OCI-M1 (cell line): Measurements from ENCODE around the gene CDH12.
A peak's percentile ranks its signal among the peaks of the same experiment; 100 is the strongest.
"Not testable (repeated sequence)": the region's sequence is repeated elsewhere in the genome, so short reads cannot be mapped to it uniquely, and the experiment has no call there.

Experiments
- DNase-seq: peaks from one replicate; lab custom pipeline; 2025; lab: John Stamatoyannopoulos, UW

The CDH12 gene

DNA sequence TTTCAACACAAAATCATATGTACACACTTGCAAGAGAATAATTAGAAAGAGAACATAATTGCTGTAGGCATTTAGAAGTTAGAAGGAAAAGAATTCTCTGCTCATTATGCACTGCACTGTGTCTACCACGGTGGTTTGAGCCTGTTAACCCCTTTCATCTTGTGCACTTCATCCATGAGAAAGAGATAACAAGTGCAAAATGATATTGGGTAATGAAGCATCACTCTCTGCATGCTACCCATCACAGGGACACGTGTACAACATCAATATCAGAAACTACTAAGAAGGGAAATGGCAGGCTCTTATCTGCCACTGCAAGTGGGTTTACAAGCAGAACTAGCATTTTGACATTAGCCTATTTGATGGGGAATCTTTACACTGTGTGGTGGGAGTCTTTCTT is 202.6 kb downstream of the CDH12 start:
- DNase-seq = no peak

DNA sequence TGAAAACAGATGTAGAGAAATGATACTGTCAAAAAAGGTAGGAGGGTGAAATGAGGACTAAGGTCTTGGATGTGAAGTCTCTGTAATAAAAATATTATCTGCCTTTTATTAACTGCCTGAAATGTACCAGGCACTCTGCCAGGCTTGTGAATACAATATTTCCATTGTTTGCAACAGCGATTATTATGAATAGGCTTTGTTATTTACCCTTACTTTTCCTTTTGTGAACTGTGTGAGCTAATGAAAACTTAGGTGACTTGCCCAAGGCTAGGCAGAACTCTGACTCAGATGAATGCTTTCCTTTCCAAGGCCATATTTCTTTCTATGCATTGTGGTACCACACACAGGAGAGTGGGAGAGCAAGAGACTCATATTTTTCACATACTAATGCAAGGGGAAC is 204.1 kb downstream of the CDH12 start:
- DNase-seq = no peak

DNA sequence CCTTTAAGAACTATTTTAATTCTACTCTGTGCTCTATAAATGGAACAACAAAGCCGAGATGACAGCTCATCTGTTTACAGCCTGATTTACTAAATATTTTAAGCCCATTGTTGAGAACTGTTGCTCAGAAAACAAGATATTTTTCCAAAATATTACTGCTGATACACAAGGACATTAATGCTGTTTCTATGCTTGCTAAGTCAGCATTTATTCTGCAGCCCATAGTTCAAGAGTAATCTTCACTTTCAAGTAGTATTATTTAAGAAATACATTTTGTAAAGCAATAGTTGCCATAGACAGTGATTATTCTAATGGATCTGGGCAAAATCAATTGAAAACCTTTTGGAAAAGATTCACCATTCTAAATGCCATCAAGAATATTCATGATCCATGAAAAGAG is 208.3 kb downstream of the CDH12 start:
- no peak for DNase-seq

DNA sequence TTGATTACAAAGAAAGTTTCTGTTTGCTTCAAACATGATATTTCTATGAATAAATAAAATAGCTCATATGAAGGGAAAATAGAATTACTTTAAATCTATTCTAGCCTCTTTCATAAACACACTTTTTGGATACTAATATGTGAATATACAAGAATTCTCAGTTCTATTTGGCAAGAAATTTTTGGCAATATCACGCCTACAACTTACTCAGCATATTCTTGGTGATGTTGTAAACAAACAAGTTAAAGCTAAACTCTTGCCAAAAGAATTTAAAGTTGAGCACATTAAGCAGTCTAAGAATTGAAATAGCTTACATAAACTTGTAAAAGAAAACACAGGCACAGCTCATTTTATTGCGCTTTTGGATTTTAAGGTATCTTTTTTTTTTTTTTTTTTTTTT is 209.8 kb downstream of the CDH12 start:
- no peak for DNase-seq

DNA sequence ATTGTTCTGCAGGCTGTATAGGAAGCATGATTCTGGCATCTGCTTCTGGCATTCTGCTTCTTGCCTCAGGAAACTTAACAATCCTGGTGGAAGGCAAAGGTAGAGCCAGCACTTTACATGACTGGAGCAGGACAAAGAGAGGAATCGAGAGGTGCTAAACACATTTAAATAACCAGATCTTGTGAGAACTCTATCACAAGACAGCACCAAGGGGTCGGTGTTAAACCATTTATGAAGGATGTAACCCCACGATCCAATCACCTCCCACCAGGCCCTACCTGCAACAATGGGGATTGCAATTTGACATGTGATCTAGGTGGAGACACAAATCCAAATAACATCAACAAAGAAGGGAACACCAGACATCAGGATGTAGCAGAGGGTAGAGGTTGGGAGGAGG is 221.5 kb downstream of the CDH12 start:
- DNase-seq = no peak

DNA sequence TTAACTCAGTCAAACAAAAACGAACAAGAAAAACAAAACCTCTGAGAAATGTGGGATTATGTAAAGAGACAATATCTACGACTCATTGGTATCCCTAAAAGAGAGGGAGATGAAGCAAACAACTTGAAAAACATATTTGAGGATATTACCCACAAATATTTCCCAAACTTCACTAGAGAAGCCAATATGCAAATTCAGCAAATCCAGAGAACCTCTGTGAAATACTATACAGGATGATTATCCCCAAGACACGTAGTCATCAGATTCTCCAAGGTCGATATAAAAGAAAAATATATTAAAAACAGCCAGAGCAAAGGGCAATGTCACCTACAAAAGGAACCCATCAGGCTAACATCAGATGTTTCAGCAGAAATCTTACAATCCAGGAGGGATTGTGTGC is 226.1 kb downstream of the CDH12 start:
- DNase-seq = no peak

DNA sequence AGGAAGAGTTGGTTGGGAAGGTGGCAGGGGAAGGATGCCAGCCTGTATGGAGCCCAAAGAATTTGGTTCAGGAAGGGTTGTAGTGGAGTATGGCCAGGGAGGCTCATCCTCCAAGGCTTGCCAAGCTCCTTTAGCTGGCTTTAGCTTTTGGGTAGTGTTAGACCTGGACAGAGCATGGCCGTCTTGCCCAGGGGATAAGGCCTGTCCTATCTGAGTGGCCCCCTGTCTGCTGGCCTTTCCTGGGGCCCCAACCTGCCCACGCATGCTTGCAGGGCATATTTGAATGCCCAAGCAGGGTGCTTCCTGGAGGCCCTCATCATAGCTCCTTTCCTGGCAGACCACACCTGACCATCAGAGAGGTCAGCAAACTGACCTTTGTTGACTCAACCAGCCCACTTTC is 227.7 kb downstream of the CDH12 start:
- DNase-seq = no peak

DNA sequence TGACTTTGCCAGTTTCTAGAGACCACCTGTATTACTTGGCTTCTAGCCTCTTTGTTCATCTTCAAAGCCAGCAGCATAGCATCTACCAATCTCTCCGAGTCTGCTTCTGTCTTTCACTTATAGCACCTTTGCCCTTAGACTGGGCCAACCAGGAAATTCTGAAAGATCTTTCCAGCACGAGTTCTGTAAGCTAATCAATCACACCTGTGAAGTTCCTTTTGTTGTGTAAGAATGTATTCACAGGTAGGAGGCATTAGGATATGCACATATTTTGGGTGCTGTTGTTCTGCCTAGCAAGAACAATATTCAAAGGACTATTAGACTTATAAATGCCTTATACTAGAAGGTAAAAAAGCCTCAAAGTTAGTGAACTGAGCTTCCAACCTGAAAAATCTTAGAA is 232.1 kb downstream of the CDH12 start:
- DNase-seq = no peak

DNA sequence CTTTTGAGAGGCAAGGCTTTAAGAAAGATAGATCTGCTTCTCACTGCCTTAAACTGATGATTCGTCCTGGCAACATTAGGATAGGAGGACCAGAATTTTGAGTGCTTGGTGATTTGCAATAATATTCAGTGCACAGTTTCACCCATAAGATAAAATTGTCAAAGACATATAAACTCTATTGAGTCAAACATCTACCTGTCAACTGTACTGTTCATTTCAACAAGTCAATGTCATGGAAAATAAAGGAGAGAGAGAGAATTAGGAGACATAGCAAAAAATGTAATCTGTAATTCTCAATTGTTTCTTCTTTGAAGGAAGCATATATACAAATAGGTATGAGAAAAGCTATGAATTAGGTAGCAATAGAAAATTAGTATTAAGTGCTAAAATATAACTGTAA is 237.2 kb downstream of the CDH12 start:
- DNase-seq = no peak

DNA sequence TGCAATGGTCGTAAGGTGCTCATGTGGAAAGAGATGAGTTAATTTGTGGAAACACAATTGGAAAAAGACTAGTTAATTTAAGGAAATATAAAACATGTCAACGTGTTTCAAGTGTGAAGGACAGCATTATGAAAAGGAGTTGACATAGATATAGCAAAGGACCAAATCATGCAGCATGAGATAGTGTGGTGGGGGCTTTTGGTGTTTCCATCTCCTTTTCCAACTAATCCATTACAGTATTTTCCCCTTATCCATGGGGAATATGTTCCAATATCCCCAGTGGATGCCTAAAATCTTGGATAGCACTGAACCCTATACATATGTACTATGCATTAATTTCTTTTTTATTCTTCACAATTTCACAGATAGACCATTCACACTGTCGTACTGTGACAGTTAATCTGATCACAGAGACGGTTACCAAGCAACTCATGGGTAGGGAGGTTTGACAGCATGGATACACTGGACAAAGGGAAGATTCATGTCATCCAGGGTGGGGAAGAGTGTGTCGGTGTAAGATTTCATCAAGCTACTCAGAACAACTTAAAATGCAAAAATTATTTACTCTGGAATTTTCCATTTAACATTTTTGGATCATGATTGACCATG is 238.6 kb downstream of the CDH12 start:
- DNase-seq = no peak

DNA sequence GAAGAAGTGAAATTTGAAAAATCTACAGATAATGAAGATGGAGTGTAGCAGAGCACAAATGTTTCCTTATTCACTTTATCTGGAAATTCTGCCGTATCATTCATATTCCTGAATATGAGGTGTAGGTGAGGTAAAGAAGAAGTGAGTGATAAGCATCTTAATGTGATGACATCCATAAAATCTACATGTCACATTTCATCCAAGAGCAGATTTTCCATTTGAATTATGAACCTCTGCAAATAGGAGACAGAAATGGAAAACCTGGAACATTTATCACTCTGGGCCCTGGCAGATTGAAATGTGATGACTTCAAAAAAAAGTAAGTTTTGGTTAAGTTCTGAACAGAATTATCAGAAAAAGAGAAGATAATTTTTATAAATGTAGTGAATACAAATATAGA is 240.2 kb downstream of the CDH12 start:
- DNase-seq = no peak

DNA sequence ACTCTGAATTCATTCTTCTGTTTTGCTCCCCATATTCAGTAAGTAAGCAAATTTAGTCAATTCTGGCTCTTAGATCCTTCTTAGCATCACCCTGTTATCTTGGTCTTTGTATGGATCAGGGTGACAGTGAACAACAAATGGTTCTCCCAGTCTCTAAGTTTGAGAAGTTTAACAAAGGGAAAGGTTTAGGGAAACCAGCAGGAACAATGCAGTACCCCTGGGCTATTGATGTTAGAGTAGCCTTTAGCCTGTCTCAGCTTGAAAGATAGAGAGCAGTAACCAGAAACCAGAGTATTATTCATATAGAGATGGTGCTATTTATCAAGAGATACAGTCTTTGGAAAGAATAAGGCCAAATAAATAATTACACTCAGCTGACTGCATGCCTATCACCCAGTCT is 241.8 kb downstream of the CDH12 start:
- DNase-seq = no peak

DNA sequence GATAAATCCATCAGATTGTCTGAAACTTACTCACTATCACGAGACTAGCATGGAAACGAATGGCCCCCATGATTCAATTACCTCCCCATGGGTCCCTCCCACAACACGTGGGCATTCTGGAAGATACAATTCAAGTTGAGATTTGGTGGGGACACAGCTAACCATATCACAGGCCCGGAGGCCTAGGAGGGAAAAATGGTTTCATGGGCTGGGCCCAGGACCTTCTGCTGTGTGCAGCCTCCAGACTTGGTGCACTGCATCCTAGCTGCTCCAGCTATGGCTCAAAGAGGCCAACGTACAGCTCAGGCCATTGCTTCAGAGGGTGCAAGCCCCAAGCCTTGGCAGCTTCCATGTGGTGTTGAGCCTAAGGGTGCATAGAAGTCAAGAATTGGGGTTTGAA is 245.6 kb downstream of the CDH12 start:
- DNase-seq = not testable (repeated sequence)

DNA sequence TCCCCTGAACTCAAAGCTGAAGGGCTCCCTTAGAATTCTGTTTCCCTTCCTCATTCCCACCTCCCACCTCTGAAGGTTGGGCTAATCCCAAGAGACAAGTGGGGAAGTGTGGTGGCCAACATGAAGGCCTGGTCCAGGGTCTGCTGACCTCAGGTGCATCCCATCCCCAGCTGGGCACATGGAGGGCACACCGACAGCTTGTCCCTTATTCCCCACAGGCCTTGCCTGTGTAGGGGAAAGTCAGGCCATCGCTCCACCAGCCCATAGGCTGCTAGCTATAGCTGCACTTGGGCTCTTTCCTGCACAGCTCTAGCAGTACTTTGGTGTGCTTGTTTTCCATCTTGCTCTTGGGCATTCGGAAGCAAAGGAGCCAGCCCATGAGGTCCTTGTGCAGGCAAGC is 247.7 kb downstream of the CDH12 start:
- no peak for DNase-seq

DNA sequence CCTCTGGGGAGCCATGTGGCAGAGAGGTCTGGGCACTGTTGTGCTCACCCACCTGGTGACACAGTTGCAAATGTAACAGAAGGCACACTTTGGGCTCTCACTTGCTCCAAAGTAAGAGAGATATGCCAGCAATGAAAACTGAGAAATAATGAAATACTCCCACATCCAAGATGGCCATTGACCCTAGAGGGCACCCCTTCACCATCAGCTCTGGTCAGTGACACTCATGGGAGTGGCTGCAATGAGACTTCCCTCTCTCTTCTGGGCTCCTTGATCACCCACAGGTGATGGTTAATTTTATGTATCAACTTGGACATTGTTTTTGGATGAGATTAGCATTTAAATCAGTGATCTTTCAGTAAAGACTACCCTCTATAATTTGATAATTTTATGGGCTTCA is 248.4 kb downstream of the CDH12 start:
- DNase-seq = no peak

DNA sequence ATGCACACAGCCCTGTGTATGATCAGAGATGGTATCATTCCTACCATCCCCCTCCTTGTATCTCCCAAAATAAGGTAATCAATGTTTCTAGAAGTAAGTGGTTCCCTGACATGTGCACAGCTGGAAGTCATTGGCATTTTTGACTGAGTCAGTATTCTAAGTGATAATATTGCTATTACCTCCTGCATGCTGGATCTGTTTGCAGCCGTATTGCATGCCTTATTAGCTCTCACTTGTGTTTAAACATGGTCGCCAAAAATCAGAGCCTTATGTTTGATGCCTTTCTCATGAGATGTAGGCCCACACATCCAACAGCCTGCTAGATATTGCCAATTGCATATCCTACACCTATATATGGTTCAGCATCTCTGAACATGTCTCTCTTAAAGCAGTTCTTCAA is 254.3 kb downstream of the CDH12 start:
- DNase-seq = no peak

DNA sequence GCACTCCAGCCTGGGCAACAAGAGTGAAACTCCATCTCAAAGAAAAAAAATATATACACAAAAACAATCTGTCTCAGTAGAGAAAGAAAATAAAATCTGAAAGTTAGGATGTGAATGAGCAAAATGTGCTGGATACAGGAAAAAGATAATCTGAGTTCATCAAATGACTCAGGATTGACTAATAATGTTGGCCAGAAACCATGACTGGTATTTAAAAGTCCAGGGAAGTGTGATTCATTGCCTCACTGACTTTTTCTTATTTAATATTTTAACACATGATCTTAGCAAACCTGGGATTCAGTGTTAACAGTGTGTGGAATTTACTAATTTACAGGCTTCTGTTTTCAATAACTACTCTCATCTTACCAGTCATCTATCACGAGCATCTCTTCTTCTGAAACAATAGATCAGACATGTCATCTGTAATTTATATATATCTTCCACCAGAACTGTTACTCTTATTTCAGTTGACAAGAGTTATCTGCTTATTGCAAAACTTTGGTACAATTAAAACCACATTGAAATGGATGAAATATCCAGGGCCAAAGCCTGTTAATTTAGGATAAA is 256.7 kb downstream of the CDH12 start:
- DNase-seq = peak; percentile 6

DNA sequence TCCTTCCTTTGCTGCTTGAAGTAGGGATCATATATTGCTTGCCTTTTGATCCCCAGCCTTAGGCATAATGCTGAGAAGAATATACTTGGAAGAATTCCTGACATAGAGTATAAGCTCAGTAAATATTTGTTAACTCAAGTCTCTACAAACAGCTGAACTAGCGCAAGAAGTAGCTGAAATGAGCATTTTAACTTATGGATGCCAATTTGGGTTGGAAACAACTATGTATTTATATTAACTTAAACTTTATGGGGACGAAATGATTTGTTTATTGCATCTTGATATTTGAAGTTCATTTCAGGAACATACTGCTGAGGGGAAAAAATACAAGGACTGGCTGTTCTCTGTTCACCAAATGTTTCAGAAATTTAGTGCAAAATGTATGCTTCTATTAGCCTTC is 258.7 kb downstream of the CDH12 start:
- no peak for DNase-seq

DNA sequence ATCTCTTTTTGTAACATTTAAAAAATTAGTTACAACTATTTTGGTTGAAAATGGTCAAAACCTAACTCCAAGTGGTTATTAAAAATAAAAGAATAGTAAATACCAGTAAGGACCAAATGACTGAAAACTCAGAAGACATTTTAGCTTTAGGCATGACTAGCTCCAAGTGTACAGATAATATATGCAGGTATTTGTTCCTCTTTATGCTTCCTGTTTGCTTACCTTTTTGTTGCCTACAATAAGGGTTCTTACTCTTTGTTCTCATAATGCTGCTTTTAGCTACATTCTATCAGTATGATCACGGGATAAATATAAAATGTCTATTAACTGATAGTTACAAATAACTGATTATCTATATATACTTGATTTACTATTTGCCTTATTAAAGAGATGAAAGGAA is 259.6 kb downstream of the CDH12 start:
- DNase-seq = no peak

DNA sequence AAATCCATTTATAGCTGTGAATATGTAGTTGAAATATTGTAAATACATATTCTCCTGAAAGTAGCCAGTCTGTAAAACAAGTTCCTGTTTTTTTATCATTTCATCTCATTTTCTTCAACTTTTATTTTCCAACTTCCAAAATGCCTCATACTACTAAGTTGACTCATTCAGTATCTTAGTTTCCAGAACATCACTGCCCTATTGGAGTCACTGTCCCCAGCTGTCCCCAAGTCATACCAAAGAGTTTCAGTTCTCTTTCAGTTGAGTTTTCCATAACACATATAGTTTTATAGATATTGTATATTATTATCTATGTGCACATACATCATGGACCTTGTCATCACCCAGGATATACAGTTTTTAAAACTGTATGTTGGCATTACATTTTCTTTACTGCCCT is 261.7 kb downstream of the CDH12 start:
- peak; percentile 80 for DNase-seq

DNA sequence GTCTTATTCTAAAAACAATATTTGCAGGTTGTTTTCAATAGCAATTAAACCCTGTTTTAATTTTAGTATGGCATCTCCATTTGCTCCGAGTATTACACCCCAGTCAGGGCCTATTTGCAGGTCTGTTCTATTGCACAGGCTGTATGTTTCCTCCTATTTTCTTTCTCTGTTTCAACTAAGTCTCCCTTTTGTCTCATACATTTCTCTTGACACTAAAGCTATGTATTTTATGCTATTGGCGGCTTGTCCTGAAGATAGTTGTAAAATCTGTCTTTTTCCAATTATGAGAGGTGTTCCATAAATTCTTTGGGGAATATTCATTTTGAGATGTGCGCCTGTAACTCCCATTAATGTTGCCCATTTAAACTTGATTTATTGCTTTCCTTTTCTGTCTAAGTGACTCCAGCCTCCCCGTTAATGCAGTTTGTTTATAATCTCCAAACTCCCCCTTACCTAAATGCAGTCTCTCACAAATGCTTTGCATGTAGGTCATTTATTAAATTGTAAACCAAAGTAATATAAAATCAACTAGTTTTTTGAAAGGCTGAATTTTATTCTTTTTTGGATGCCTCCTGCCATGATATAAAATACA is 262.4 kb downstream of the CDH12 start:
- no peak for DNase-seq

DNA sequence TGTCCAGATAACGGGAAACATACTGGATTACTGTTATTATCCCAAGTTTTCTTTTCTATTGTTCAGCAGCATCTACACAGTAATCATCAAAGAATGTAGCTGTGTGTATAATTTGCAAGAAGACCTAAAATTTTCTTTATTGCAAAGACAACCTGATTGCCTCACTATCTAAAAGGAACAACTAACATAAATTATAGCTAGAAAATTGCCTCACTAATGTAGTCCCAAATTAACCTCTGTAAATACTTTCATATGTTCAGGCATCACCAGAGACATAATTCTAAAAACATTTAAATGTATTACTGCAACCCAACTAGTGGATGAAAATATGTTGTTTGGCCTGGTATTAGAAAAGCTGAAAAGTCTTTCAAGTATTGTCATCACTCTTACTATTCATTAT is 275.4 kb downstream of the CDH12 start:
- no peak for DNase-seq

DNA sequence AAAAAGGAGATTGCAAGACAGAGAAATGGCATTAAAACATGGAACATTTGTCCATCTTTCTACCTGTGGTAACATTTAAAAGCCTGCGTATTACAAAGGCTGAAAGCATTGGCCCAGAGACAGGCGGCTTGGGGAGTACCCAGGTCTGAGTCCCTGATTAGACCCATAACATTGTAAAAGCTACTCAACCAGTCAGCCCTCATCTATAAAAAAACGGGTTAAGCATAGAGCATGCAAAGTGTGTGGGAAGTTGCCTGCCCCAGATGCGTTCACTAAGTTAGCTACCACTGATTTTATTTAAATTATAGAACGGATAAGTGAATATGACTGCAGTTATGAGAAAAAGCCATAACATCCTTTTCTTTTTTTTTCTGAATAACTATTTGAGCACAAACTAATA is 276.1 kb downstream of the CDH12 start:
- DNase-seq = no peak

DNA sequence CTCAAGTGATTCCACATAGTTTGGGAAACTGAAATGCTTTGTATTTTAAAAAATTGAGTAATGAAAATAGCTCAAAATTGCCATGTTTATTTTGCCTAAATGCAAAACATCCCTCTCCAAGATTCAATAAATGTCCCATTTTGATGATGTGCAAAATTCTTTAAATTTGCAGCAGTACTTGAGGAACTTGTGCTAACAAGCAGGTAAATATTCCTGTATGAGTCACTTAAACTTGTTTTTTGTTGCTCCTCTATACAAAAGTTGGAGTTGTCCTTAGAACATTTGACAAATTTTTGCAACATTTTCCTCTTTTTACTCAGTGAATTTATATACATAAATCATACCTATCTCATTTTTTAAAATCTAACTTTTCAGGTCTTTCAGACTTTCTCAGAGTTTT is 280.2 kb downstream of the CDH12 start:
- no peak for DNase-seq
